ENCODE data around the gene ZNF773.
A peak's percentile ranks its signal among the peaks of the same experiment; 100 is the strongest.
"Not testable (repeated sequence)": the region's sequence is repeated elsewhere in the genome, so short reads cannot be mapped to it uniquely, and the experiment has no call there.

The ZNF773 gene

DNA sequence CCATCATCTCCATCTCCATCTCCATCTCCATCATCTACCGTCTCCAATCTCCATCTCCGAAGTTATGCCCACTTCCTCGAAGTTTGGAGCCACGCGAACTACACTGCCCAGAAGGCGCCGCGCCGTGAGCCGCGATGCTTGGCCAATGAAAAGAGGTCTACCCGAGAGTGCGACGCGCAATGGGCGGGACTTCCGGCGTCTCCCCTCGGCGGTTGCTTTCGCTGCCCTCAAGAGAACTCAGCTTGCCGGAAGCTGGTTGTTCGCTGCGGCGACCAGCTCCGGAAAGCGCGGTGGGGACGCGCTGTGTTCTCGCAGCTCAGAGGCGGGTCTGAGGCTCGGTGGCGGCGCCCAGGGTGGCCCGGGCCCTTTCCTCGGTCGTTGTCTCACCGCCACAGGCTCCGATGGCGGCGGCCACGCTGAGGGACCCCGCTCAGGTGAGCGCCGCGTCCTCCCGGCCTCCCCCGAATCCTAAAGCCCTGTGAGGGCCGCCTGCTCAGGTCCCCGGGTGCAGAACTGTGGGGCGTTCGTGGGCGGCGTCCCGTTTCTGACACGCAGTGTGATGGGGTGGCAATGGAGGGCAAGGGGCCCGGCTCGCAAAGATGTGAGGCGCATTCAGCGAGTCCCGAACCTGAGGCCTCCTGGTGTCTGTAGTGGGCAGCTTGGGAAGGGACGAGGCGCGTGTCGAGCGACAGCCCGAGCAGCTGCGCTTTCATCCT is at the start of gene ZNF773:
ZNF773 (plus strand) TSS at position 259 of the 716 bp plus-strand sequence; CDS start at position 402, 143 bp downstream.
- DNase-seq = peak; percentile 68

- DNase-seq = no peak
Observed at GRCh38 chr19:57452307-57452706, 47.4 kb upstream of the ZNF773 start.

GRCh38 chr19:57465680-57466381 is 33.9 kb upstream of the ZNF773 start:
- peak; percentile 39 for DNase-seq

- DNase-seq = no peak
Observed at GRCh38 chr19:57466489-57466888, 33.2 kb upstream of the ZNF773 start.

DNA sequence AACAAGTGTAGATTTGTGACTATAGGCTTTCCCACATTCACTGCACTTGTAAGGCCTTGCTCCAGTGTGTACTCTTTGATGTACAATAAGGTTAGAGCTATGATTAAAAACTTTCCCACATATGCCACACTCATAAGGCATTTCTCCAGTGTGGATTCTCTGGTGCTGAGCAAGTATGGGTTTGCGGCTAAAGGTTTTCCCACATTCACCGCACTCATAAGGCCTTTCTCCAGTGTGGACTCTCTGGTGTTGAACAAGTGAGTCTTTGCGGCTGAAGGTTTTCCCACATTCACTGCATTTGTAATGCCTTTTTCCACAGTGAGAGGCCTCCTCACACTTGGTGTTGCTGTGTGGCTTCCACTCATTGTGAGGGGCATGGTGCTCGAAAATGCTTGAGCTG is 26.1 kb upstream of the ZNF773 start:
- no peak for DNase-seq

DNA sequence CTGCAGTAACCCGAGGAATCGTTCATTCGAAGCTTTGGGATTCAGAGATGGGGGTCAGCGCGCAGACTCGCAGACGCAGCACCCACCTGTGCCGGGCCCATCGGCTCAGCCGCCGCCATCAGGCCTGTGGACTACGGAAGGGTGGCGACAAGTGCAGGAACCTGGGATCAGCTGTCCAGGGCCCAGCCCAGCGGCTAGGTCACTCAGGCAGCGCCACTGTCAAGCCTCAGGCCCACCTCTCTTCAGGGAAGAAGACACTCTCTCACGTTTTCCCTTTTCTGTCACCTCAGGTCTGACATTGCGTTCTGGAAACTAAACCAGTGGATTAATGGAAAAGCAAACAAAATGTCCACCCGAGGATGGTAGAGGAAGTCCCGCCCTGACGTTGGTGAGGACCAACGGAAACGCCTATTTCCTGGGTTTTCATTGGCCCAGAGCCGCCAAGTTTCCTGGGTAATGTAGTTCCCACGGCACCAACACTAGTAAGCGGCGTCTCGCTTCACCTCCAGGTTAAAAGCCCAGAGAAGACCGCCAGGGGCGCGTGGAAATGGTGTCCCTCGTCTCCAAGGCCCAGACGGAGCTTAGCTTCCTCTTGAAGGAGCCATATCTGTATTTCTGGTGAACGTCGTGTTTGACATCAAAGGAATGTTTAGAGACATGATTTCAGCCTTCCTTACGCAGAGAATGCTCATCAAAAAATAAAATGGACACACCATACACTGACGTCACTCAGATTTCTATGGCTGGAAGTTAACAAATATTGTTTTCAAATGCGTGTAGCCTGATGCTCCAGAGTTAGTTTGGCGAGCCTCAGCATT is 22.3 kb upstream of the ZNF773 start, which contains the start of gene ZNF772:
ZNF772 (minus strand) TSS at position 376 of the 818 bp plus-strand sequence; CDS start at position 119, 257 bp downstream.
- peak; percentile 58 for DNase-seq

GRCh38 chr19:57487477-57488298 is 12.1 kb upstream of the ZNF773 start, which contains the start of gene ZNF419:
TSS of gene ZNF419 (plus strand) at chr19:57487750. CDS start at chr19:57487951, 201 bp downstream.
- DNase-seq = peak; percentile 97

GRCh38 chr19:57488299-57488644 is 11.5 kb upstream of the ZNF773 start:
- DNase-seq = not testable (repeated sequence)

GRCh38 chr19:57499332-57499679 is 432 bp upstream of the ZNF773 start:
- DNase-seq = not testable (repeated sequence)

DNA sequence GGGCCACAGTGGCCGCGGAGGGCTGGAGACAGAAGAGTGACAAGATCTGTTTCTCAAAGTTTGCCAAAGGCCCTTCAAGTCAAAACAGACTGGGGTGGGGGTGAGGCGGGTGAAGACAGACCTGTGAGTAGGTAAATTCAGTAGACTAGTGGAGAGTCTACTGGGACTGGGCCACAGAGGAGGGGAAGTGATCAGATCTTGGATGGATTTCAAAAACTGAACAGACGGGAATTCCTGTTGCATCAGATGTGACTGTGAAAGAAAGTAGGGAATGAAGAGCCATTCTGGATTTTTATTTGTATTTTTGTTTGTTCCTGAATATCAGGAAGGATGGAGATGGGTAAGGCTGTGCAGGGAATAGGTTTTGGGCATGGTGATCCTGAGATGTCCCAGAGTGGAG is 662 bp downstream of the ZNF773 start:
- DNase-seq = not testable (repeated sequence)

DNA sequence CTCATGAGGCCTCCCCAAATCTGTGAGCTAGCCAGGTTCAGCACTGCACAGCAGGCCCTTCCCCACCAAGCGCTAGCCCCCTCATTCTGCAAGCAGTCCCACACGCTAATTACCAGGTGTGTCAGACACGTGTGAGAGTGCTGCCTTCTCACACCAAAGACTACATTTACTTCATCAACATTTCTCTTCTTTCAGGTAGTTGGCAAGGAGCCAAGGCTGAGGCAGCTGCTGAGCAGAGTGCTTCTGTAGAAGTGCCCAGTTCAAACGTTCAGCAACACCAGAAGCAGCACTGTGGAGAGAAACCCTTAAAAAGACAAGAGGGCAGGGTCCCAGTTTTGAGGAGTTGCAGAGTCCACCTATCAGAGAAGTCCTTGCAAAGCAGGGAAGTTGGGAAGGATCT is 6.4 kb downstream of the ZNF773 start:
- peak; percentile 26 for DNase-seq

DNA sequence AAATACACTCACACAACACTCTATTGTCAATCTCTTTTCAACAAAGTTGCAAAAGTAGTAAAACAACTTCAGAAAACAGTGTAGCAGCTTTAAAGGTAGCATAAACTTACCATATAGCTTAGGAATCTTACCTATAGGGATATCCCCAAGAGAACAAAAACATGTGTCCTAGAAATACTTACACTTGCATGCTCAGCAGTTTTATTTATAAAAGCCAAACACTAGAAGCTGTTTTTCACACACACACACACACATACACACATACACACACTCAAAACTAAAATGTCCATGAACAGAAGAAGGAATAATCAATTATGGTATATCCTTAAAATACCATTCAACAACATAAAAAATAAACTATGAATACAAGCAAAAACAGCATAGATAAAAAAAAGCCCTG is 11.7 kb downstream of the ZNF773 start:
- no peak for DNase-seq

- DNase-seq = no peak
Observed at GRCh38 chr19:57512845-57513244, 13.1 kb downstream of the ZNF773 start.

DNA sequence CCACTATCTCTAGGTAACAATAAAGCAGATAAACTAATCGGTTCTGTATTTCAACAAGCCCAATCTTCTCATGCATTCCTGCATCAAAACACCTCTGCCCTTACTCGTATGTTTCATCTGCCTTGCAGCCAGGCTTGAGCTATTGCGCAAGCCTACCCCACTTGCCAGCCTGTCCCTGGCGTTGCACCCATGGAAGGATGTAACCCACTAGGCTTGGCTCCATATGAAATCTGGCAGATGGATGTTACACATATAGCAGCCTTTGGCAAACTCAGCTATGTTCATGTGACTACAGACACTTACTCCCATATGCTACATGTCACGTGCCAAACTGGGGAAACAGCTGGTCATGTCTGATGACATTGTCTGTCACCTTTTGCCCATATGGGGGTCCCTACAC is 15.5 kb downstream of the ZNF773 start:
- no peak for DNase-seq

DNA sequence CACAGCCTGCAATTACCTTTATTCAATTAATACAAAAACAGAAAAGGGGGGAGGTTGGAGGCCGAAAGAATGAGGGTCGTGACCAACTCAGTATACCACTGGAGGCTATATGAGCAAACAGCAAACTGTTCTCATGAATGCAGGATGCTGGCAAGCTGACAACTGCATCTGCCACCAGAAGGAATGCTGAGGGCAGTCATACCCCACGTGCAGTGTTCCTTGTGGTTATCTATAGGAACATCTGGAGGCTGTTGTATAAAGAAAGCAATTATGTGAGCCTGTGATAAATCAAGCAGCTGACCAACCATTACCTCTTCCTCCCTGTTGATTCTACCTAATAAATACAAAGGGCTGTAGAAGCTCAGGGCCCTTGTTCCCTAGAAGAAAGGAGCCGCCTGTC is 18.3 kb downstream of the ZNF773 start:
- DNase-seq = not testable (repeated sequence)

- DNase-seq = peak; percentile 95
Observed at GRCh38 chr19:57527136-57527881, 27.6 kb downstream of the ZNF773 start, which contains the start of gene ZNF549. TSS of gene ZNF549 (plus strand) at chr19:57527356. CDS start at chr19:57527574, 218 bp downstream.

DNA sequence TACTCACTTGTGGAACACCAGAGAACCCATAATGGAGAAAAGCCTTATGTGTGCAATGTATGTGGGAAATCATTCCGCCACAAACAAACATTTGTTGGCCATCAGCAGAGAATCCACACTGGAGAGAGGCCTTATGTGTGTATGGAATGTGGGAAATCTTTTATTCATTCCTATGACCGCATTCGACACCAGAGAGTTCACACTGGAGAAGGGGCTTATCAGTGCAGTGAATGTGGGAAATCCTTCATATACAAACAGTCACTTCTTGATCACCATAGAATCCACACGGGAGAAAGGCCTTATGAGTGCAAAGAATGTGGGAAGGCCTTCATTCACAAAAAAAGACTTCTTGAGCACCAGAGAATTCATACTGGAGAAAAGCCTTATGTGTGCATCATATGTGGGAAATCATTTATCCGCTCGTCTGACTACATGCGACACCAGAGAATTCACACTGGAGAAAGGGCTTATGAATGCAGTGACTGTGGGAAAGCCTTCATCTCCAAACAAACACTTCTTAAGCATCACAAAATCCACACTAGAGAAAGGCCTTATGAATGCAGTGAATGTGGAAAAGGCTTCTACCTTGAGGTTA is 38.3 kb downstream of the ZNF773 start:
- DNase-seq = no peak

DNA sequence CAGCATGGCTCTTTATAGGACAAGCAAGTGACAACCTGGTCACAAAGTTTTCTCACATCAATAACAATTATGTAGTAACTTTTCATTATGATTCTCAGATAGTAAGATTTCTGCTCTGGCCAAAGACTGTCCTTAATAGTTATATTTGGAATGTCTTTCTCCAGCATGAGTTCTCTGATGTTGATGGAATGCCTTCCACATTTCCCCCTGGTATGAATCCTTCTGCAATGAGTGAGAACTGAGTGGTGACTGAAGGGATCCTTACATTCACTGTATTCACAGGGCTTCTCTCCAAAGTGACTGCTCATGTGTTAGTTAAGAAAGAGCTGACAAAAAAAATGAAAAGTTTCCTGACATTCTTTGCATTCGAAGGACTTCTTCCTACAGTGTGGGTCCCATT is 46.8 kb downstream of the ZNF773 start:
- DNase-seq = no peak

DNA sequence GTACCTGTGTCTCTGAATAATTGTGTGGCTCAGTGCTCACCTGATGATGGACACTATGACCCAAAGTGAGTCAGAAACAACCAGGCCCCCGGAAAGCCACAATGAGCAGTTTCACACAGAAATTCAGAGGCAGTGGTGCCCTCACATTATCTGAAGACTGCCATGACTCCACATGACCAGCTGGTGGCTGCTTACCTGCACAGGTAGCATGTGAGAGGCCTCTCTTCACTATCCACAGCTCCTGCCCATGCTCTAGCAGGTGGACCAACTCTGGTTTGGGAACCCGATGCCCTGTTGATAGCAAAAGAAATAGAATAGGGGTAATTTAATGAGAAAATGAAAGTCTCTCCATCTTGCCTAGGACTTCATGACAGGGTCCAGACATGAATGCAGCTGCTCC is 52.7 kb downstream of the ZNF773 start:
- no peak for DNase-seq

DNA sequence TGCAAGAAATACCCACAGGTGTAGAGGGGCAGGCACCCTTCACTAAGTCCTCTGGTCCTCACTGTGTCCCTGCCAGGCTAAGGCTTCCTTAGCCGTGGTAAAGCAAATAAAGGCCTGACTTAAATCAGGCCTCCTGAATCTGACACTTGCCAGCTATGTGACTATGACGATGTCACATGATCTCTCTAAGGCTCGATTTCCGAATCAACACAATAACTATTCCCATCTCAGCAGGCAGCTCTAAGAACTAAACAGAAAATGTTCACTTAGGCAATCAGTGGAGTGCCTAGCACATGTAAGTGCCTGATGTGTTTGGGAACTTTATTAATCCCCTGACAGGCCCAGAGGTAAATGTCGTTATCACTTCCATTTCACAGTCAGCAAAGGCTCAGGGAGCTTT is 57.9 kb downstream of the ZNF773 start:
- DNase-seq = no peak
